HG03565 (cell line): ENCODE results near the gene TRPT1.

ENCODE experiments used
- ATAC-seq: cut with Tn5 transposase; IDR thresholded peaks from one replicate; pipeline ENCODE4 v1.9.1; 2021; ENCODE audit warnings: mild to moderate bottlenecking, moderate library complexity; ENCODE audit not compliant: unreplicated experiment

Gene TRPT1

GRCh38 chr11:64231546-64231945, 5.6 kb upstream of the TRPT1 start:
- ATAC-seq: no peak

- ATAC-seq: no peak
Observed at GRCh38 chr11:64230985-64231365, 5.0 kb upstream of the TRPT1 start.

DNA sequence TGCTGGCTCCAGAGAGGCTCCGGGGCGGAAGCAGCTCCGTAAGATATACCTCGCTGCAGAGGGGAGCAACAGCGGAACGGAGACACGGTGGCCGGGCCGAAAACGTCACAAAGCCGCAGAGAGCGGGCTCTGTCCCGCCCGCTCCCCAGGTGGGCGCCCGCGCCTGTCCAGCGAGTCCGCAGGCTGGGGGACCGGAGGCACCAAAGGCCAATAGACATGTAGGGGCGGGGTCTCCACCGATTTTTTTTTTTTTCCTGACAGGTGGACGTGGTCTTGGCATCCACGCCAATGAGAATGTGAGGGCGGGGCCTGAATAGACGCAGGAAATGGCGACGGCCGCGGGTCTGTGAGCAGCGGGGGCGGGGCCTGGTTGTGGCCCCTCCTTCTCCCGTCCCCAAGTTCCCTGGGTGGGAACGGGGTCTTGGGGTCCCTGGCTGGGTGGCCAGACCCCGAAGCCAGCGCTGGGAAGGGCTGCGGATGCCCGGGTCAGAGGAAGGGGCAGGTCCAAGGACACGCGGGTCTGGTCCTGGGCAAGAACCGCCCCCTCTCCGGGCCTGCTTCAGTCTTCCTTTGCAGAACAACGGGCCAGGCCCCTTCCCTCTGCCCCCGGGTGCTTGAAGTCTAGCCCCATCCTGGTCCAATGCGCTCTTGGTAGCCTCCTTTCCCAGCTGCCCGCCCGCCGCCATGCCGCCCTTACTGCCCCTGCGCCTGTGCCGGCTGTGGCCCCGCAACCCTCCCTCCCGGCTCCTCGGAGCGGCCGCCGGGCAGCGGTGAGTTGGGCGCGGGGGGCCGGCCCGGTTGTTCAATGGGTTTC, 4.4 kb upstream of the TRPT1 start, which contains the start of gene DNAJC4:
Gene DNAJC4, plus strand, starts transcription at position 378 of the 814 bp plus-strand sequence. Its CDS starts 307 bp downstream, at position 685.
- peak; percentile 33 for ATAC-seq

DNA sequence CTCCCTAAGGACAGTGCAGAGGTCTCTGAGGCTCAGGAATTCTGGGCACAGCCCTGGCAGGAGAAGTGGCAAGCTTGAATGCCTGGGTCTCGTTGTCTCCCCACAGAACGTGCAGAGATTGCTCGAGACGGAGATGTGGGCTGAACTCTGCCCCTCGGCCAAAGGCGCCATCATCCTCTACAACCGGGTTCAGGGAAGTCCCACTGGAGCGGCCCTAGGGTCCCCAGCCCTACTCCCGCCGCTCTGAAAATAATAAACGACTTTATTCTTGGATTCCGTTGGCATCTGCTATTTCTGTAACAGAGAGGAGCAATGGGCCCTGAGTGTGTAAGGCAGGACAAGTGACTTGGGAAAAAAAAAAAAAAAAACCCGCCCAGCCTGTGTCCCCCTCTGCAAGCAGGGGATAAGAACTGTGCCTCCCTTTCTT, 3.8 kb upstream of the TRPT1 start:
- no peak for ATAC-seq

DNA sequence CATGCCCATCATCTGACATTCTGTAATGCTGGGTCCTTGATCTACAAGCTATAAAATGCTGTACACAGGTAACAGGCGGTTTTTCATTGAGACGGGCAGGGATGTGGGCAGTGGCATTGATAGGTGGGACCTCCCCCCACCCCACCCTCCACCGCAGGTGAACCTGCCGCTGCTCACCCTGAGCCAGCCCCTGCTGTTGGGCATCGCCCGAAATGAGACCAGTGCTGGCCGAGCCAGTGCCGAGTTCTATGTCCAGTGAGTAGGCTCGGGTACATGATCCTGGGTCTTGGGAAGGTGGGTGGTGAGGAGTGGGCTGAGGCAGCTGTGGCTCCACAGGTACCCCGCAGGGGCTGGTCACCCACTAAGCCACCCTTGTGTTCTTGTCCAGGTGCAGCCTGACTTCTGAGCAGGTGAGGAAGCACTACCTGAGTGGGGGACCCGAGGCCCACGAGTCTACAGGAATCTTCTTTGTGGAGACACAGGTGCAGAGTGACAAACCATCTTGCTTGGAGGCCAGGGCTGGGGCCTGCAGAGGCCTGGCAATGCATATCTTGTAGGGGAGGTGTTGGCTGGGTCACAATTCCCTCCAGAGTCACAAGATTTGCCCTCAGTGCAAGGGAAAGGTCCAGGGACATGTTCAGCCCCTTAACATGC, 3.2 kb upstream of the TRPT1 start:
- ATAC-seq: no peak

DNA sequence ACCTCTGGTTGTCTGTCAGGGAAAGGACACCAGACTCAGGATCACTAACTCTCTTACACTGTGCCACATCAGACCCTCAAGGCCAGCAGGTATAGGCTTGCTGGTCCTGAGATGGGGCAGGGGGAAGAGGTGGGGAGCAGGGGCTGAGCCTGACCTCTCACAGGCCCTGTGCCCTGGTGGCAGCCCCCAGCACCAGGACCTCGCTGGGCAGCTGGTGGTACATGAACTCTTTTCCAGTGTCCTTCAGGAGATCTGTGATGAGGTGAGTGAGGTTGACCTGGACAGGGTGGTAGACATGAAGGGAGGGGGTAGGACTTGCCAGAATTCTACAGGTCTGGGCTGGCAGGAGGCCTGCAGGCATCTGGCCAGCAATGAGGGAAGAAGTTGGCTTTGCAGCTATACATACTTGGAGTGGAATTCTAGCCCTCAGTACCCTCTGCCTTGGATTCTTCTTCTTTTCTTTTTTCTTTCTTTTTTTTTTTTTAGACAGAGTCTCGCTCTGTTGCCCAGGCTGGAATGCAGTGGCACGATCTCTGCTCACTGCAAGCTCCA, 1.5 kb upstream of the TRPT1 start:
- no peak for ATAC-seq

GRCh38 chr11:64226507-64227051, 593 bp upstream of the TRPT1 start:
- ATAC-seq: no peak

GRCh38 chr11:64224891-64225607, 937 bp downstream of the TRPT1 start:
- ATAC-seq: no peak

DNA sequence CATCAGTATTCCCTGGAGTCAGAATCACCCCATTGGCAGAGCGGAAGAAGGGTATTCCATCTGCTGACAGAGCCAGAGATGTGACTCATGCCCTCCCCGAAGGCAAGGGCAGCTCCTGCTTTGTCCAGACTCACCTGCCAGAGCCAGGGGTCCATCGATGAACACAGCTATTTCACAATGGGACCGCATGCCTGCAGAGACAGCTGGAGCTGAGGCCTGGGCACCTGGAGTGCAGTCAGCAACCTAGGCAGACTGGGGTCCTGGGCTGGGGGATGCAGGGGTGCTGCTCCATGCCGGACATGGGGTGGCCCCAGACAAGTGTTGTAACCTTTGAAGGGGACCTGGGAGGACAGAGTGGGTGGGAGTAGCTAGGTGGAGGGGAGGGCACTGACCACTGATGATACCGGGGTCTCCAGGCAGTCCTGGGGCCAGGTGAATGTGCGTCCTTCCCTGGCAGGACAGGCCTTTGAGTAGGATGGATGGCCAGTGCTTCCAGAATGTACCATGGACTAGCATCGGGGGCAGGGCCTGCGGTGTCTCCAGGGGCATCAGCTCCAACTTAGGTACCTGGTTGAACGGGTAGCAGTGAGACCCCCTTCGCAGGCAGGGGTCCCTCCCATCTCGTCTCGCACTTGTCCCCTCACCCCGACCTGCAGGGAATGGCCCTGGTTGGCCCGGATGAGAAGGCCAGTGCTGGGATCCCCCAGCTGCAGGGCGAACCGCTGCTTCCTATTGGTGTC, 1.7 kb downstream of the TRPT1 start:
- ATAC-seq: no peak

GRCh38 chr11:64223001-64223651, 2.9 kb downstream of the TRPT1 start:
- ATAC-seq: no peak

DNA sequence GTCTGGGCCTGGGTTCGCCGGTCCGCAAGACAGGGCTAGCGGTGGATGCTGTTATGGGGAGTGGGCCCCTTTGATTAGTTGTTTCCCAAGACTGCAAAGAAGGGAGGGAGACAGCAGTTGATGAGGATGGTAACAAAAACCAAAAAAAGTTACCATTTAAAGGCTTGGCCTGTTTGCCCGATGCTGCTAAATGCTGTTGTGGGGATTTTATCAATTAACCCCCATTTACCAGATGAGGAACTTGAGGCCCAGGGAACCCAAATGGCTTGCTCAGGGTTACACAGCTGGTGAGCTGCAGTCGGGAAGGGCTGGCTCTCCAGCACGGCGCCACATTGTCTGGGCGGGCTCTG, 3.4 kb downstream of the TRPT1 start:
- no peak for ATAC-seq

GRCh38 chr11:64220798-64221197, 5.2 kb downstream of the TRPT1 start:
- no peak for ATAC-seq

DNA sequence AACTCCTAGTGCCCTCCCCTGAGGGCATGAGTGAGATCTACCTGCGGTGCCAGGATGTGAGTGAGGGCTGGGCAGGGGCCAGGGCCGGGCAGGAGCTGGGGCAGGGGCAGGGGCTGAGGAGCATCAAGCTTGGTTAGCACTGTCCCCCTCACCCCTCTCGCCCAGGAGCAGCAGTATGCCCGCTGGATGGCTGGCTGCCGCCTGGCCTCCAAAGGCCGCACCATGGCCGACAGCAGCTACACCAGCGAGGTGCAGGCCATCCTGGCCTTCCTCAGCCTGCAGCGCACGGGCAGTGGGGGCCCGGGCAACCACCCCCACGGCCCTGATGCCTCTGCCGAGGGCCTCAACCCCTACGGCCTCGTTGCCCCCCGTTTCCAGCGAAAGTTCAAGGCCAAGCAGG, 5.7 kb downstream of the TRPT1 start:
- no peak for ATAC-seq

- no peak for ATAC-seq
Observed at GRCh38 chr11:64219755-64220154, 6.2 kb downstream of the TRPT1 start.

DNA sequence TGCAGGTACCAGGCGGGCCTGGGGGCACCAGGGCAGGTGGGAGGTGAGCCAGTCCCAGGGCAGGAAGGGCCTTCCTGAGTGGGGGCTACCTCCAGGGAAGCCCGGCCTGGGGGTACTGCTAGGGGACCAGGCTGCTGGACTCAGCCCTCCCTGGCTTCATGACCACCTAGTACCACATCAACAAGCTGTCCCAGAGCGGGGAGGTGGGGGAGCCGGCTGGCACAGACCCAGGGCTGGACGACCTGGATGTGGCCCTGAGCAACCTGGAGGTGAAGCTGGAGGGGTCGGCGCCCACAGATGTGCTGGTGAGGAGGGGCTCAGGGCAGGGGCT, 6.7 kb downstream of the TRPT1 start:
- ATAC-seq: no peak

- no peak for ATAC-seq
Observed at GRCh38 chr11:64218628-64219353, 7.2 kb downstream of the TRPT1 start.

- ATAC-seq: no peak
Observed at GRCh38 chr11:64216879-64217278, 9.1 kb downstream of the TRPT1 start.

DNA sequence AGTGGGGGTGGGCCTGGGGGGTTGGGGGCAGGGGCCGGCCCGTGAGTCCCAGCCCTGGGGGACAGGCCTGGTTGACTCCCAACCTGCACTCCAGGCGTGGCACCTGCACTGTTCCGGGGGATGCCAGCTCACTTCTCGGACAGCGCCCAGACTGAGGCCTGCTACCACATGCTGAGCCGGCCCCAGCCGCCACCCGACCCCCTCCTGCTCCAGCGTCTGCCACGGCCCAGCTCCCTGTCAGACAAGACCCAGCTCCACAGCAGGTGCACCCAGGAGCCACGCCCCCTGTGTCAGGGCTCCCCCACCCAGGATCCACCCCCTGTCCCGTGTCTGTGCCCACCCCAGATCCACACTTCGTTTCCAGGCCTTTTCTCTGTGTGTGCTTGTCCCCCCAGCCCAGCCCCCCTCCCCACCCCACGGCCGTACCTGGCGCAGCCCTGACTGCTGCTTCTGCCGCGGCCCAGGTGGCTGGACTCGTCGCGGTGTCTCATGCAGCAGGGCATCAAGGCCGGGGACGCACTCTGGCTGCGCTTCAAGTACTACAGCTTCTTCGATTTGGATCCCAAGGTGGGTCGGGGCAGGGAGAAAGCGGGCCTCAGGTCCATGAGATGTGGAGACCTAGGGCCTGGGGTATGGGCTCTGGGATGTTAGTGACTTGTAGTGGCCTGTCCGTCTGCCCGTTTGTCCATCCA, 14.7 kb downstream of the TRPT1 start:
- ATAC-seq: no peak
